ENCODE data around the gene TMEM239. TPM values are rescaled to one million over a fixed set of nuclear protein-coding genes. Genes with fewer than 3 reads are reported as not detected.

The TMEM239 gene
- total RNA-seq, 2 donors from 2014 or later = not detected

- no peaks in the 10 kb centered on the region for H3K9me3 ChIP-seq
- ATAC-seq (no peak), DNase-seq (no peak)
- H3K4me3 ChIP-seq = no peak overlapping the region
- no peak for TF ChIP-seq CTCF (IDR thresholded peaks at IDR 0.05)
- no peak for TF ChIP-seq POLR2A (IDR thresholded peaks at IDR 0.05)
- no peaks in the 10 kb centered on the region for H3K36me3 ChIP-seq (replicated peaks in 1 of 2; ENCODE audit: insufficient read depth in 1 of 2, low read depth in 2 of 2)
- H3K27me3 ChIP-seq = no peaks in the 10 kb centered on the region
- H3K4me1 ChIP-seq = peaks cover 21% of the 10 kb centered on the region
- WGBS, 2 donors = 95 to 98% methylated on average over 11 to 19 of the region's 19 CpGs
- no peak overlapping the region for H3K27ac ChIP-seq
- intact Hi-C loops (cut with DNase I) = loop anchor here (10.0 kb wide), 1 partner anchor 363 kb away; the partner anchor contains the start of gene SNRPB
Measured at GRCh38 chr20:2838170-2838797, 22.1 kb downstream of the TMEM239 start.

- Histone ChIP-seq H3K27ac (no peak overlapping the region), H3K4me1 (peaks cover 21% of the 10 kb centered on the region), H3K9me3 (no peaks in the 10 kb centered on the region), H3K4me3 (no peak overlapping the region), H3K27me3 (no peaks in the 10 kb centered on the region), H3K36me3 (replicated peaks in 1 of 2; ENCODE audit: insufficient read depth in 1 of 2, low read depth in 2 of 2) (no peaks in the 10 kb centered on the region)
- TF ChIP-seq POLR2A (IDR thresholded peaks at IDR 0.05) (no peak), CTCF (IDR thresholded peaks at IDR 0.05) (no peak)
- DNase-seq = no peak
- no peak for ATAC-seq
- intact Hi-C loops (cut with DNase I) = loop anchor here (10.0 kb wide), 1 partner anchor 364 kb away; the partner anchor contains the start of gene SNRPB
- 92 to 95% methylated on average over 9 to 15 of the region's 15 CpGs for WGBS, 2 donors
Measured at GRCh38 chr20:2838847-2839671, 22.9 kb downstream of the TMEM239 start.

- Histone ChIP-seq H3K4me3 (peak overlapping the region in 1 of 2 donors; percentile 97), H3K36me3 (replicated peaks in 1 of 2; ENCODE audit: insufficient read depth in 1 of 2, low read depth in 2 of 2) (no peaks in the 10 kb centered on the region), H3K9me3 (no peaks in the 10 kb centered on the region), H3K27me3 (no peaks in the 10 kb centered on the region), H3K4me1 (peaks cover 21% of the 10 kb centered on the region), H3K27ac (peak overlapping the region in 2 of 4 donors; percentile 89 to 93)
- DNase-seq = no peak
- ATAC-seq = no peak
- 78 to 88% methylated on average over 16 to 17 of the region's 21 CpGs for WGBS, 2 donors
- no peak for TF ChIP-seq POLR2A (IDR thresholded peaks at IDR 0.05)
- TF ChIP-seq CTCF (IDR thresholded peaks at IDR 0.05) = no peak
- intact Hi-C loops (cut with DNase I) = loop anchor here (10.0 kb wide), 1 partner anchor 365 kb away; the partner anchor contains the start of gene SNRPB
Measured at GRCh38 chr20:2839732-2840137, 23.6 kb downstream of the TMEM239 start.

- WGBS, 2 donors = 0 to 4% methylated on average over 7 to 92 of the region's 98 CpGs
- TF ChIP-seq POLR2A (IDR thresholded peaks at IDR 0.05) = peak; percentile 33 to 76 (median 72)
- TF ChIP-seq CTCF (IDR thresholded peaks at IDR 0.05) = no peak
- Histone ChIP-seq H3K27me3 (no peaks in the 10 kb centered on the region), H3K36me3 (replicated peaks in 1 of 2; ENCODE audit: insufficient read depth in 1 of 2, low read depth in 2 of 2) (no peaks in the 10 kb centered on the region), H3K9me3 (no peaks in the 10 kb centered on the region), H3K27ac (peak within 1 kb of the TSS; percentile 45 to 93 (median 87)), H3K4me3 (peak within 1 kb of the TSS; percentile 92 to 97), H3K4me1 (peaks cover 21% of the 10 kb centered on the region)
- intact Hi-C loops (cut with DNase I) = no loop called here
- DNase-seq (peak; percentile 86 to 87 (median 87)), ATAC-seq (peak; percentile 96)
Measured at GRCh38 chr20:2840138-2840966, 24.2 kb downstream of the TMEM239 start, which contains the start of the genes PCED1A and VPS16. TSS of gene PCED1A (minus strand) at chr20:2840655. CDS start at chr20:2839912, 743 bp downstream. TSS of gene VPS16 (plus strand) at chr20:2840745. CDS start at chr20:2840775, 30 bp downstream.
